NOMO-1 (cell line): Measurements from ENCODE around the gene ELMO1.

Experiments
- DNase-seq, 2 experiments: peaks; one replicate each; lab custom pipeline; 2025; ENCODE audit not compliant: unreplicated experiment in 2 of 2; lab: John Stamatoyannopoulos, UW

ELMO1 gene

DNA sequence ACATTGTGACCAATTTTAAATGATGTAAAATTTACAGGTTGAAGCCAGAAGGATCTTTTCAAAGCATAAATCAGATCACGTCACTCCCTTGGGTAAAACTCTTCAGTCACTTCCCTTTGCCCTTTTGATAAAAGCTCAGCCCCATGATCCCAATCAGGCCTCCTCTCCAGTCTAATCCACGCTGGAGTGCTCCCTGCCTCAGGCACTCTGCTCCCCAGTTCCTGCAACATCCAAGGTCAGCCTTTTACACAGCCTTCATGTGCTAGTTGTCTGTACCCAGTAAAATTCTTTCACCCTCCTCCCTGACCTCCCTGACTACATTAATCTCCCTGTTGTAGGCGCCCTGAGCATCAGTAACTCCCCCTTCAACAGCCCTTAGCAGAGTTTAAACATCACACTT lies 14.1 kb downstream of the ELMO1 start:
- no peak for DNase-seq

DNA sequence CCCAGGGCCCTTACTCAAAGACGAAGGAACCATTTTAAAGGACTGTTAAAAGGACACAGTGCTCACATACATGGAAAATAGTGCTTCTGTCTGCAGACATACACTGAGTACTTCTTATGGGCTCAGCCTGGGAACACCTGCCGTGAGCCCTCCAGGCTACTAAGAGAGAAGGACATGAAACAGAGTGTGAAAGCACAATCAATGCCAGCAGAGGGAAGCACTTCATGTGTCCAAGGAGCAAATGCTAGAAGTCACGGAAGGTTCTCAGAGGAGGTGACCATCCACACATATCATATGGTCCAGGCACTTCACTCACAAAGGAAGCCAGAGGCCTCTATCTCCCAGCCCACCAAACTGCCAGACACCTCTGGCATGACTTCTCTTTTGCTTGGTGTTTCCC lies 15.5 kb downstream of the ELMO1 start:
- DNase-seq = no peak

DNA sequence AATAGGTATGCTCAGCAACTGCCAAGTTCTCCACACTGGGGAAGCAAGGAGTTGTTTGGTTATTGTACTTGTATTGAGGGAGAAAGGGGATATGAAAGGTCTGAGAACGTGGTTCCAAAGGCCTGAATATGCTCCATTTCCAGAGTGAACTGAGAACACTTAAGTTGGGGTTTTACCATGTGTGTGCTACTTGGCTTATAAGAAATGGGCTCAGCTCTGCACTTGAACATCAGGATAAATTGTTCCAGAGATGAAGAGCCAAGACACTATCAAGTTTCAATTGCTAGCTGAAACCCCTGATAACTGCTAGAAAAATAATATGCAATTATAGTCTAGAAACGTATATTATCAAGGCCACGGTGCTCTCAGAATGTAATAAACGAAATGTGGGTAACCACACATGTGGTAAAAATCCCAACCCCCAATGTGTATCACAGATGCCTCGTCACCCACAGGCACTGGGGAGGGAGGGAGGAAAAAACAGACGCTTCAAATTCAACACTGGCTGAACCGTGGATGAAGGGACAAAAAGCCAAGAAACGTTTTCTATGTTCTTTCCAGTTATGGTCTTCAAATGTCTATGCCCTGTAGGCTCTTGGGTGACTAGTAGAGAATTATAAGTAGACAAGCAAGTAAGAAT lies 16.3 kb downstream of the ELMO1 start:
- DNase-seq = no peak

DNA sequence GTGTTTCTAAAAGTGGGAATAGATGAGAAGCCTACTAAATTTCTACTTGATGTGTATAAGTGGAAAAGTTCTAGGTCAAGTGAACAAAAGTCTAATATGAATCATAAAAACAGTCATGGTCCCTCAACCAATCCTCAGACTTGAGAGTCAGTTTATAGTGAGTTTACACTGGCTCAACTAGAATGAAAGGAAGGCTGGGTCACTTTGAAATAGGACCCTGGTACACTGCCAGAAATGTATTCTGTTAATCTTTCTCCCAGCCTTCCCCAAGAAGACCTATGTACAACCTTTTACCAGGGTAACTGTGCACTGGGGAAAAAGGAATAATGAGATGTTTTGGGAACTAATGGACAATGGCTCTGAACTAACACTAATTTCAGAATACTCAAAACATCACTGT lies 17.3 kb downstream of the ELMO1 start:
- no peak for DNase-seq

DNA sequence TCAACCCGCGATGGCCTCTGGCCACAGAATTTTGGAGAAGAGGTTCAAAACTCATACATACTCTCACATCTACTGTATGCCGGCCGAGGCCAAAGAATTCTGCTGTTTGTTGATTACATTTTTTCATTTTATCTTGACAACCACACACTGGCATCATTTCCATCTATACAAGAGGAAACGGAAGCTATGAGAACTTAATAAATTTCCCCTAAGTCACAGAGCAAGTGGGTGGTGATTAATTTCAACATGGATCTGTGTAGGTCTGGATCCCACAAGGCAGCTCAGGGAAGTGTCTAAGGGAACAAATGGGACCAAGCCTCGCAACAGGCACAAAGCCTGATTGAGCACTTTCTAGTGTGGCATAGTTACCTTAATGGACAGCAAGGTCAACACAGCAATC lies 18.0 kb downstream of the ELMO1 start:
- no peak for DNase-seq

DNA sequence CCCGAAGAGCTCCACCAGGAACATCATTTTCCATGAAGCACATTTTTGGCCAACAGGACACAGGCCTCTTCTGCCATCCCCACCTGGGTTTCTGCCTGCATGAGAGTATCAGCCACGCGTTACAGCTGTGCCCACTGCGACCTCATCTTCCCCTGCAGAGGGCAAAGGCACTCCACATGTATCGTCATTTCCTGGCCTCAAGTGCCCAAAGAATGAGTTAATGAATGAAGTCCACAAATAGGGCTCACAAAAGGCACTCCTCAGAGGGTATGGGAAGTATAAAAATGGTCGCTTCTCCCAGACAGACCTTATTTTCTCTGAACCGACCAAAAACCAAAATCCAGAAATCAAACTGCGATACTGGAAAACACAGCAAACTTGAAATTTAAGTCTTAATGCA lies 18.5 kb downstream of the ELMO1 start:
- DNase-seq = no peak

DNA sequence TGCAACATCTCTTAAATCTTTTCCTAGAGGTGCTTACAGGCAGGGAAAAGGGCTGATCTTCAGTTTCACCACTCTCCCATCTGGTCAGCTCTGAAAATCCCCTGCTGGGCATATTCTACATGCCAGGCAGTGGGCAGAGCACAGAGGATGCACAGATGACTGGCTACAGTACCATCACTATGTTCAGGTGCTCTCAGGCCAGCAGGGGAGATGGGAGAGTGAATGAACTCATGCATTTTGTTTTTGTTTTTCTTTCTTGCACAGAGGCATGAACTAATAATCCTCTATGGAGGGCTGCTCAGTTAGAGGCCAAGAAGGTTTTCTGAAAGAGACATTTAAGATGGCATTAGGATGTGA lies 19.3 kb downstream of the ELMO1 start:
- DNase-seq = no peak

DNA sequence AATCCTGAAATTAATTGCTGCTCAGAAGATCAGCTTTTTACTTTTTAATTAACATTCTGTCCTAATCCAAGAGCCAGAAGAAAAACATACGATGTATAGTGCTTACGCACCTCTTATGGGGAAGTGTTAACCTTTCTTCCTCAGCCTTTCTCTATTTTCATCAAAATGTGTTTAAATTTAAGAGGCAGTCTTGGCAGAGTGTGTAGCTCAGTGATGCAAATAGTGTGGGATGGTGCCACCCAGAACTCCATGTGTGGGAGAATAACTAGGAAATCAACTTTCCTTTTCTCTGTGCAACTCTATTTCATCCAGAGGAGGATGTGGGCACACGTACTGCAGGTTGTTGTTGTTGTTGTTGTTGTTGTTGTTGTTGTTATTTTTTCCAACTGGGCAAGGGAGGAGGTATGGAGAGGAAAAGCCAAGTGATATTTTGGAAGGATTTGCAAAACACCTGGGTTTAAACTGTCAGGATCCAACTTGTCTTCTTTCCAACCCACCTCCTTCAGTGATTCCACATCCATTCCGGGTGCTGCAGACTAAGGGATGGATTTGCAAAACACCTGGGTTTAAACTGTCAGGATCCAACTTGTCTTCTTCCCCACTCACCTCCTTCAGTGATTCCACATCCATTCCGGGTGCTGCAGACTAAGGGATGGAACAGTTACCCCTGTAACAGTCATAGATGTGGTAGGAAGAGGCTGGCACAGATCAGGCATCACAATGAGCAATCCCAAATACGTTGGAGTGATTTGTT lies 19.8 kb downstream of the ELMO1 start:
- DNase-seq = no peak

DNA sequence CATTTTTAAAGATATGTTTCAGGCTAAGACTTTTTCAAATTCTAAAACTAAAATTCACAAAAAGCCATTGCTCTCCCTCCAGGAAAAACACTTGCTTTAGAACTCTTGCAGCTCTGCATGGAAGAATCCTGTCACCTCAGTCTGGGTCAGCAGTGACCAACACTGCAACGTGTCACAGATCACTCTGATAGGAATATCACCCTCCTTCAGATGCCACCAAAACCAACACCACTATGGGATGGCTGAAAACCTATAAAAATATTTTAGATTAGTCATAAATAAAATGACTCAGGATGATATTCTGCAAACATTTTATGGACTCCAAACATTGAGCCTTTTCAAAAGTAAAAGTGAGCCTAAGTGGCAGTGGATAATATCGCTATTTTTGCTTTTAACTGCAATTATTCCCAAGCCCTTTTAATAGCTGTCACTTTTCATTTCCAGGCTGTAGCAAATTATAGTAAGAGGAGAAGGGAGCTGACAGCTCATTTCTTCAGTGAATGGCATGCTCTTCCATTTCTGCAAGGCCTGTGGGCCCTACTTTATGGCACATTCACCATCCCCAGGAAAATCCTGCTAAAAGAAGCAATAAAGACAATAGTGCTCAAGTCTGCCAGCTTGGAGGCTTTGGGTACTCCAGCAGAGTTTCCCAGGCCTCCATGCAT lies 21.3 kb downstream of the ELMO1 start:
- no peak for DNase-seq

DNA sequence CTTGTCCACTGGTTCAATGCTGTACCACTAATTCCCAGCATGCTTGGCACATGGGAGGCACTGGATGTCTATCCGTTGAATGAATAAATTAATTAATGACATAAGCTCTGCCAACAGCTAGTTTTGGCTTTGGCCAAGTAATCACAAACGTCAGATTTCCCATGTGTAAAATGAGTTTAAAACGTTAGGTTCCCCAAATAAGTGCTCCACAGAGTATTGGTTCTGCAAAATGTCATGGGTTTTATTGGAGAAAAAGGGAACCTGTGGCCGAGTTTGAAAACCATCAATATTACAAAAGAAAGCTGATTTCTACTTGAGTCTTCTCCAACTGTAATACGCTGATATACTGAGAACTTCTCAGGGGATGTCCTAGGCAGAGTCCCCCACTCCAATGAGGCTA lies 23.2 kb downstream of the ELMO1 start:
- peak; percentile 70 to 94 for DNase-seq

DNA sequence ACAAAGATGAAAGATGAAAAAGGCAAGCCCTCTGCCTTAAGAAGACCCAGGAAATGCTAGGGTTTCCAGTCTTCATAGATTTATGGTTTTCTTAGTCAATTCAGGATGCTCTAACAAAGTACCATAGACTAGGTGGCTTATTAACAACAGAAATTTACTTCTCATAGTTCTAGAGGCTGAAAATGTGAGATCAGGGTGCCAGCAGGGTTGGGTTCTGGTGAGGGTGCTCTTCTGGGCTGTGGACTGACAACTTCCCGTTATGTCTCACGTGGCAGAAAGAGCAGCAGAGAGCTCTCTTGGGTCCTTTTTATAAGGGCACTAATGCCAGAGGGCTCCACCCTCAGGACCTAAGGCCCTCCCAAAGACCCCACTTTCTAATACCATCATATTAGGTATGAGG lies 23.7 kb downstream of the ELMO1 start:
- DNase-seq = peak in 1 of 2 experiments; percentile 15

DNA sequence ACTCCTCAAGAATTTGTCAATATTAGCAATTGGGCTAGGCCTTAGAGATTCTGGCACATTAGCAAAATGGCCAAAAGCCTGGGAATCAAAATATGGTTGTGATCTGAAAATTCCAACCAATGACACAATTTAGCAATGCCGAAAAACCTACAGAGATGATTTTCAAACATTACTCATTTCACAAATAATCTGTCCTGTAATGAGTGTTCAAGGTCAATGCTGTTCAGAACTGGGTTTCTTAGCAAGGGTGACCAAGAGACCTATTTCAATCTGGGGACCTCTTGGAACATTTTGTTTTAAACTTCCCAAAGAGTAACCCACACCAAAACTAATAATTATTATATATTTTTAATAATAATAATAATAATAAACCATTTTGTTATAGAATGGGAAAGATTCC lies 24.1 kb downstream of the ELMO1 start:
- no peak for DNase-seq

DNA sequence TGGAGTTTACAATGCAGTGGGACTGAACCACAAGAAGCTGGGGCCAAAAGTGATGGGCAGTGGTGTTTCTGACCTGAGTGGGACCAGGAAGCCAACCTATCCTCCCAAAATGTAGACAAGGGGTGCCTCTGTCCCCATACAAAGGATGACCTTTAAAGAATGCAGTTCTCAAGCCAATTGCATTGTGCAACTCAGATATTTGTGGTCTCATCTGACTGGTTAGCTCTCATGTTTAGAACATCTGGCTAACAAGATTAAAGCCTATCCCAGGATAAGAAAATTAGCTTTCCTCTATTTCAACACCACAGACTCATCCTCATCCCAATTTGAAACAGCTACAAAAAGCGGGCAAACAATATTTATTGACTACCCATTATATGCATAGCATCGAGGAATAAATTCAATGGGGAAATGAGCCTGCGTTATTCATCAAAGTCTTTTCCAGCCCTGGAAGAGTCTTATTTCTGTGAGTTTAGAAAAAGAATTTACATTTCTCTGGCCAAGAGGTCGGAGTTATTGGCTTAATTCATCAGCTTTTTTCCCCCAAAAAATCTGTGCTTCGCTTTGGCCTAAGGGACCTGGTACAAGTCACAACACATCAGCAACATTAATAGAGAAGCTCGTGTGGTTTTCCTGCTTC lies 26.7 kb downstream of the ELMO1 start:
- no peak for DNase-seq

DNA sequence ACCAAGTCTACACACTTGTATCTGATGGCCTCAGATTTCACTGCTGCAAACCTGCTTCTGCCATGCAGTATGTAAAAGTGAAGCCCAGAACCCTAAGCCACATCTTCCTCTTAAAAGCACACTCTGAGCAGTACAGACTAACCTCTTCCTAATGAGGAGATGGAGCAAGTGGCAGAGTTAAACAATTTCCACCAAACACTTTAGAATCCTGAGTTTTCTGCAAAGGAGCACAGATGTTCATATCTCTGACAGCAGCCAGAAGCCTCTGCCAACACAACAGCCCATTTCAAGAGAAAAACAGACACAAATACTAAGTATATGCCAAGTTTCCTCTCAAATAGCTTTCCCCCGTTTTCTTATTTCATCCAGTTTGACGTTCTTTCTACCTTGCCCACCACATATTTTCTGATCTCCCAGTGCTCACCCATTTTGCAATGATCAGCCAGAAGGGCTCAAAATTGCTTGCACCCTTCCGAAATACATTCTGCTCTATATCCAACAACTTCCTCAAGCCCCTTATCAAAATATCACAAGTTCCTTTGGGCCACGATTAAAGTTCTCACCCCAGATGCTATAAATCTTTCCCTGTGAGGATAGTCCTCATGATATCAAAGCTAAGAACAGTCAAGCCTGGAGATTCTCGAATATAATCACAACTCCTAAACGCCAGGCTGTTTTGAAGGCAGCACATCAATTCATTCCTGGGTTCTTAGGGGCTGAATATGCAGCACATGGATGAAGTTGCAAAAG lies 27.5 kb downstream of the ELMO1 start:
- no peak for DNase-seq

DNA sequence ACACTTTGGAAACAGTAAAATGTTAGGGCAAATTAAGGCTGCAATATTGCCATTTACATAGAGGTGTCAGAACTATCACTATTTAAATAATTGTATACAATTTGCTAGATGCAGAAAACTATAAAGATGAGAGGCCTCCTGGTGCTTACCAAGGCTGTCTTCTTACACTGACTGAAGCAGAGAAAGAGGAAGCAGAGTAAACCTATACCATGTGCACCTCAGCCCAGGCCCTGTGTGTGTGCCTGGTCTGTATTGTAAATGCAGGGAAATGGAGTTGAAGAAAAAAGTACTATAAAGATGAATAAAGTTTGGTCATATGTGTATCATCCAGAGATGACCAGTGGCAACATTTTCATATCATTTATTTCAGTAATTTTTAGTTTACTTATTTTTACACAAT lies 29.2 kb downstream of the ELMO1 start:
- DNase-seq = peak in 1 of 2 experiments; percentile 43

DNA sequence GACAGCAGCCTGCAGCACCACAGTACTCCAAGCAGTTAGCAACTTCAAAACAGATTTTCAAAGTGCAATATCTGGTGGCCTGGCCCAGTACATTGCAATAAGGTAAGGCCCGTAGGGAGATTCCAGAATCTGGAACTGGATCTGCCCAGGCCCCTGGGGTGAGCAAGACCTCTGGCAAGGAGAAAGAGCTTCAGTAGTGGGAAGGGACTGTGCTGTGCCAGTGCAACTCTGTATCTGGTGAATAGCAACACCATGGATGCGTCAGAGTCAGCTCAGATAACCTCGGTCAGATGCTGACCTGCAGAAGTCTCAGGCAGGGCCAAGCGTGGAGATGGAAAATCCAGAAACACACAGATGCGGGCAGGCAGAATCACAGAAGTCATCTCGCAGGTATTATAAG lies 30.3 kb downstream of the ELMO1 start:
- DNase-seq = no peak

DNA sequence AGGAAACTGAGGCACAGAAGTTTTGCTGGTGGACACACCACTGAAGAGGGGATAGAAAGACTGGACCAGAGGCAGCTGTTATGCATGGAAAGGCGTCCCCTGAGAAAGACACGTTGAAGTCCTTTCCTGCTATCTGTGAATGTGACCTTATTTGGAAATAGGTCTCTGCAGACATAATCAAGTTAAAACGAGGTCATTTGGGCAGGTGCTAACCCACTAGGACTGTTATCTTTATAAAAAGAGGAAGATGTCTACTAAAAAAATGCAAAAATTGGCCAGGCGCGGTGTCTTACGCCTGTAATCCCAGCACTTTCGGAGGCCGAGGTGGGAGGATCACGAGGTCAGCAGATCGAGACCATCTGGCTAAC lies 31.6 kb downstream of the ELMO1 start:
- no peak for DNase-seq

DNA sequence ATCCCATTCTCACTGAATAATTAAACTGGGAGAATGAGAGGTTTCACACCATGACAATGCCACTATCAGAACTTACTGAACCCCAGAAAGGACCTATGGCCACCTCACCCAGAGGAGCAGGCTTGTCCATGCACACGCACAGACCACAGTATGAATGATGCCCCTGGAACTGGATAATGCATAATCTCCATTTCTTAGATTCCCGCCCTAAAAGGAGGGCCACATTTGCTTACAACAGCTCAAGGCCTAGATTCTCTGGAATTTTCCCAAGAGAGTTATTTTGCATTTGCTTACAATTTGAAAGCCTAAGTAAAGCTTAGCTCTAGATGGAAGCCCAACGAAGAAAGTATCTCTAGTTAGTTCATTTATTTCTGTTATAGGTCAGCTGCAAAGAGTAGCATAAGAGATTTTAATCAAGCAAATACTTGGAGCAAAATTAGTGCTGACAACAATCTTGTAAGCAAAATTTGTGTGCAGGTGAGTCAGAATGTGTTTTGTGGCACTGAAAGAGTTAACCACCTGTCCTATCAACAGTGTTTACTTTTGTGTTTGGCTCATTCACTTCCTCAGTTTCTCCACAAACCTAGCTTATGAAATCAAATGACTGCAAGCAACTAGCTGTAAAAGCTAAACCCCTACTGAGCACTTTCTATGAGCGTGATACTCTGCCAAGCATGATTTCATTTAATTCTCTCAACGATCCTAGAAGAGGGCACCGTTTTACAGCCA lies 32.1 kb downstream of the ELMO1 start:
- no peak for DNase-seq

DNA sequence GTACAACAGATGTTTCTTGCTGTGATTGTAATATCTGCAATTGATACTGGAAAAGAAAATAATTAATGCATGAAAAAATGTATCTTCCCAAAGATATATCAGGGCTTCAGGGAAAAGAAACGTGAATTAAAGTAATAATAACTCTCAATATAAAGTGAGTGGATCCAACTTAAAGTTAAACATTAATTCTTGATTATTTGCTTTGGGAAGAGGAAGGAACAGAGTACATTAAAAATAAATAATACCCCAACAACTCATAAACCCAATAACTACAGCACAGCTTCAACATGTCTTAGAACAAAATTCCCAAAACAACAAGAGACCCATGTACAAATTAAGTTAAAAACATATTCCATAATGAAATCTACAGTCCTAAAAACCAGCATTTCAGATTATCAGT lies 33.0 kb downstream of the ELMO1 start:
- DNase-seq = no peak

DNA sequence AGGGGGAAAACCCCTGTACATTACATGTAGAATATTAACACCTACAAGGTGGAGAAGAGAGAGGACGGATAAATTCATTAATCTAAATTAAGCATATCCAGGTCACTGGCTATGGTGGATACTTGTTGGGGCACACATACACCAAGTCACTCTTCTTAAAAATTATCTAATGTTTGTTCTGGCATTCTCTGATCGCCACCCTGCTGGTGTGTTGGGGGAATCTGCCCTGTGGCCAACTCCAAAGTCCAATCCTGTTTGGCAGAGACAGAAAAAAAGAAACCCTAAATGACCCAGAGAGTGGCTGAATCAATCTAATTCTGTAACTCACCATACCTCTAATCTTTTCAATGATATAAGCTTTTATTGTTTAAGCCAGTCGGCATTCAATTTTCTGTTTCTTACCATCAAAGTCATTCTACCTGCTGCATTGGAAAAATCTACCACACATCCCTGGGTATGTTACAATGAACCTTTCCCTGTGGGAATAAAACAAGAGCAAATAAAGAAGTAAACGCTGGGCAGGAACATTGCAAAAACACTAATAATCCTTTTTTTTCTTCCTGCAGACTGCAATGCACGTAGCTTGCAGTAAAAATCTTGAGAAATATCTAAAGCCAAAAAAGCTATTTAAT lies 34.2 kb downstream of the ELMO1 start:
- no peak for DNase-seq
